GM12891 (cell line): ENCODE data around the gene DNAJC12.
"Not testable (repeated sequence)": the region's sequence is repeated elsewhere in the genome, so short reads cannot be mapped to it uniquely, and the experiment has no call there.

Experiments used
- DNase-seq: peaks from one replicate; pipeline ENCODE4 v3.0.0; 2011; ENCODE audit warnings: low spot score; ENCODE audit not compliant: insufficient read length
- FAIRE-seq: peaks from 2 replicates; lab custom pipeline; 2011; peaks lifted over from hg19 to GRCh38; lab: Jason Lieb, UNC
- PAX5 ChIP-seq: IDR thresholded peaks from 2 replicates; pipeline ENCODE4 v1.6.1; 2011; ENCODE audit warnings: low read length, moderate library complexity, mild to moderate bottlenecking; ENCODE audit not compliant: insufficient read depth, severe bottlenecking
- POLR2A ChIP-seq: IDR thresholded peaks from 2 replicates; pipeline ENCODE4 v1.6.1; 2011; ENCODE audit warnings: low read depth, low read length, control low read depth
- POLR2AphosphoS5 ChIP-seq: IDR thresholded peaks from 2 replicates; pipeline ENCODE4 v1.6.1; 2011; ENCODE audit warnings: low read depth, low read length, control low read depth
- POU2F2 ChIP-seq: IDR thresholded peaks from 2 replicates; pipeline ENCODE4 v1.6.1; 2011; ENCODE audit warnings: low read depth, mild to moderate bottlenecking, control low read depth, low read length, moderate library complexity
- SPI1 ChIP-seq: IDR thresholded peaks from 2 replicates; pipeline ENCODE4 v1.6.1; 2011; ENCODE audit warnings: low read depth, low read length, control low read depth
- TAF1 ChIP-seq: IDR thresholded peaks from 2 replicates; pipeline ENCODE4 v1.6.1; 2011; ENCODE audit warnings: low read depth, low read length, control low read depth

Gene DNAJC12

DNA sequence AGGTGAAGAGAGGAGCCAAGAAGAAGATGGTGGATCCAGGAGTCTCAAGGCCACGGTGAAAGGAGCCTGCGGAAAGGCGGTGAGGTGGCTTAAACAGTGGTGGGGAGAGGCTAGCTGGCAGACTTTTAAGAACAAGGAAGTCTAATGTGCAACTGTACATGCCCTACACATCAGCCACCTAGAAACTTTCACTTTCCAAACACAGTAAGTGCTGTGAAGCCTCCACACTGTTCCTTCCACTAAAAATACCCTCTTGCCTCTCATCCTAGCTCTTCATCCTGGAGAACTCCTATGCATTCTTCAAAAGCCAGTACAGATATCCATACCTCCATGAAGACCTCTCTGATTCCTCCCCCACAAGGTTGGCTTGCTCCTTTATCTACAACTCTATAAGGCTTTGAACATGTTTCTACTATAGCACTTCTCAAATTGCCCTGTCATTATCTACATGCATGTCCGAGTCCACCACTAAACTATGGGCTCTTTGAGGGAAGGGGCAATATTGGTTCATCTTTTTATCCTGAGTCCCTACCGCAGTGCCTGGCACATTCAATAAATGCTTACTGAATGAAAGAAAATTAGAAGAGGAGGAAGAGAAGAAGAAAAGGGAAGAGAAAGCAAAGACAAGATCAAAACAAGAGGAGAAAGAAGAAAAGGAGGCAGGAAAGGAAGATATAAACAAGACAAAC, 54.2 kb downstream of the DNAJC12 start:
- DNase-seq = no peak
- FAIRE-seq = no peak
- TF ChIP-seq POLR2AphosphoS5 (no peak), SPI1 (peak; percentile 46)

DNA sequence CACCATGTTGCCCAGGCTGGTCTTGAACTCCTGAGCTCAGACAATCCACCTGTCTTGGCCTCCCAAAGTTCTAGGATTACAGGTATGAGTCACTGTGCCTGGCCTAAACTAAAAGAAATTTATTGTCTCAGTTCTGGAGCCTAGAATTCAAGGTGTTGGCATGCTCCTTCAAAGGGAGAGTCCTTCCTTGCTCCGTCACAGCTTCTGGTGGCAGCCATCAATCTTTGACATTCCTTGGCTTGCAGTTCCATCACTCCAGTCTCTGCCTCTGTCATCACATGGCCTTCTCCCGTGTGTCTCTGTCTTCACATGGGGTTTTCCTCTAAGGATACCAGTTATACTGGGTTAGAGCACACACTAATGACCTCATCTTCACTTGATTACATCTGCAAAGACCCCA, 55.5 kb downstream of the DNAJC12 start:
- DNase-seq (no peak), FAIRE-seq (no peak)

DNA sequence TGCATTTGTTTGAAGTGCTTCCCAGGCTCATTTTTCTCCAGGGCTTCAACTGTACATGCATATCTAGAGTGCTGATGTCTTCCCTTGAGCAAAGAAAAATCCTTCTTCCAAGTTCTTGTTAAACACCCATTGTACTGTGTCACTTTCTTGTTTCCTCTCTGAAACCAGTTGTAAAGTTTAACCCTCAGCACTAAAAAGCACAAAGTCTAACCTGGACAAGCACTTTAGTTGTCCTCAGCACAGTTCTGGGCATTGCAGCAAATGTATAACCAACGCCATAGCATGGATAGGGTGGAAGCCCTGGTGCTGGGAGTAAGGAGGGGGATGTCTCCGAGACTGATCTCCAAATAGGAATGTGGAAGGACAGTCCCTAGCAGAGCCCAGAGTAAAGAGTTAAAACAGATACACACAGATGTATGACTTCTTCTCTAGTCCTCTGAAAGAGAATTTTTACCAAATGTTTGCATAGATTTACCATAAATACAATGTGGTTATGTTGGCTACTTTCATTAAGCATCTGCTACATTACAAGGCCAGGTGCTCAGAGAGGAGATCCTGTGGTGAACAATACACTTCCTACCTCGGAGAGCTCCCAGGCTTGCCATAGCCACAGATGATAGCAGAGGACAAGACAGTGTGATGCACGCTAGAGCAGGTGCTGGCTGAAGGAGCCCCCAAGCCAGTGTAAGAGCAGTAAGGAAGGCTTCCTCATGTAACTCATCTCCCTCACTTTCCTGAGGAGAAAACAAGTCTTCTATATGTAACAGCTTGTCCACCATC, 57.0 kb downstream of the DNAJC12 start:
- peak; percentile 87 for FAIRE-seq
- TF ChIP-seq PAX5 (no peak), SPI1 (peak; percentile 40; the same call in 1 of the 2 replicates)

More for the DNA sequence above, 55.5 kb downstream of the DNAJC12 start:
- TF ChIP-seq PAX5 (no peak), POLR2A (no peak), TAF1 (no peak), POLR2AphosphoS5 (no peak), SPI1 (no peak), POU2F2 (no peak)

DNA sequence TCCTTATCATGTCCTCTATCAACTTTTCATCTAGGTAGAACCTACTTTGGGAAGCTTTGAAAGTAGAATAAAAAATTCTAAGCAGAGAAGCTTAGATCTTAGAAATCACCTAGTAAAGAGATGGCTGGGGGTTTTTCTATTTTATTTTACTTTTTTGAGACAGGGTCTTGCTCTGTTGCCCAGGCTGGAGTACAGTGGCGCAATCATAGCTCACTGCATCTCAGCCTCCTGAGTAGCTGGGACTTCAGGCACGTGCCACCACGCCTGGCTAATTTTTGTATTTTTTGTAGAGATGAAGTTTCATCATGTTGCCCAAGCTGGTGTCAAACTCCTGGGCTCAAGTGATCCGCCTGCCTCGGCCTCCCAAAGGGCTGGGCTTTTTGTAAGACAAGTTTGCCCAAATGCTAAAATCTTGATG, 57.8 kb downstream of the DNAJC12 start:
- not testable (repeated sequence) for FAIRE-seq

More for the DNA sequence above, 57.0 kb downstream of the DNAJC12 start:
- DNase-seq = no peak

DNA sequence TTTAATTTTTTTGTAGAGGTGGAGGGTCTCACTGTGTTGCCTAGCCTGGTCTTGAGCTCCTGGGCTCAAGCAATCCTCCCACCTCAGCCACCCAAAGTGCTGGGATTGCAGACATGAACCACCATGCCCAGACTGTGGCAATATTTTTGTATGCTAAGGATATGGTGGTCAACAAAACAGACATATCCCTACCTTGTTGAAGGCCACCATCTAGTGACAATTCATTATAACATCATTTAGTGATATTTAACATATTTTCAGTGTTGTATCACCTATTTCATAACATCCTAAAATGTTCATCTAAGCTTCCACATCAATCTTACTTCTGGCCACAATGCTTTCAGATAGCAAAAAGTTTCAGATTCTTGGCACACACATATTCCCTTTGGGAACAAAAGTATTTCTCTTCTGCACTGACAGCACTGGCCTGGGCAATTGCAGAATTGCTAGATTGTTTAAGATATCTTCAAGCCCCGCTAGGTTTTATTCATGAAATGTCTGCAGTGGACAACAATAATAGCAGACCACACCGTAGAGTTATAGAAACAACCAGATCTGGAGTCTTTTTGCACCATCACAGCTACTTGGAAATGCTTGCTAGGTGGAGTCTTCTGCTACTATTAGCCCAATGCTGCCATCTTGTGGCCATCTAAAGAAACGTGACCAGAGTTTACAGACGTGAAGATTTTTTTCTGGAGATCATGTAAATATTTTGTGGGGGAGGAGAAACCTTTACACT, 58.4 kb downstream of the DNAJC12 start:
- TF ChIP-seq POU2F2 = no peak
- no peak for TF ChIP-seq PAX5
- TF ChIP-seq POLR2A = no peak
- TF ChIP-seq TAF1 = no peak
- FAIRE-seq = peak; percentile 35
- no peak for DNase-seq

More for the DNA sequence above, 57.8 kb downstream of the DNAJC12 start:
- DNase-seq = not testable (repeated sequence)

DNA sequence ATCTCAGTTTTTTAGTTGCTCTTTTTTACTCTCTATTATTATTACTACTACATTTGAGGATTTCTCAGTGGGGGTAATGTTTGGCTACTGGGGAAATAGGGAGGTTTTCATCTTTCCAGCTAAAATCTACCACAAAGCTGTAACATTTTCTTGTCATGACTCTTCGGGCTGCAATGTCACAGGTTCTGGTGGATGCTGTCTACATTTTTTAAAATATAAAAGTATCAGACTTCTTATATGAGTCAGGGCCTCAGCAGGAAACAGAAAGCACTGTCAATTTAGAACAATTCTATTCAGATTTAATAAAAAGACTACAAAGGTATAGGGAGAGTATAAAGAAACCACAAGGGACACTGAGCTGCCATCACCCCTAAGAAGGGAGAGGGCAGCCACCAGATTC, 61.6 kb downstream of the DNAJC12 start:
- FAIRE-seq (no peak), DNase-seq (no peak)
- no peak for TF ChIP-seq POLR2A
- no peak for TF ChIP-seq PAX5
- no peak for TF ChIP-seq TAF1
- no peak for TF ChIP-seq SPI1
- TF ChIP-seq POU2F2 = no peak
- no peak for TF ChIP-seq POLR2AphosphoS5

DNA sequence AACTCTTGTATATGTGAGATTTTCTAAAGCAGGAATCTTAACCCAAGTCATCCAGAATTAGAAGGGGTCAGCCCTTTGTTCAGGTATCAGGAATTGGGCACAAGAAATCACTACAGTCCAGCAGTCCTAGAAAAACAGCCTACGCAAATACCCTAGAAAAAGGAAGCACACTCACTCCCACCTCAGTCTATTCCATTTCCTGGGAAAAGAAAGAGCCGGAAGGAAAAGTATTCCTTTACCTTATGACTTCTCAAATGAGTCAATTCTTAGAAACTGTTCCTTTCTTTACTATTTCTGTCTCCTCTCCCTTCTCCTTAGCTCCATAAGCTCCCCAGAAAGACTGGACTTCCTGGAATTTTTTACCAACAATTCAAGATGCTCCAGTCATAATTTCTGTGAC, 62.7 kb downstream of the DNAJC12 start:
- DNase-seq = no peak
- TF ChIP-seq POLR2AphosphoS5 (no peak), PAX5 (no peak)
- no peak for FAIRE-seq

DNA sequence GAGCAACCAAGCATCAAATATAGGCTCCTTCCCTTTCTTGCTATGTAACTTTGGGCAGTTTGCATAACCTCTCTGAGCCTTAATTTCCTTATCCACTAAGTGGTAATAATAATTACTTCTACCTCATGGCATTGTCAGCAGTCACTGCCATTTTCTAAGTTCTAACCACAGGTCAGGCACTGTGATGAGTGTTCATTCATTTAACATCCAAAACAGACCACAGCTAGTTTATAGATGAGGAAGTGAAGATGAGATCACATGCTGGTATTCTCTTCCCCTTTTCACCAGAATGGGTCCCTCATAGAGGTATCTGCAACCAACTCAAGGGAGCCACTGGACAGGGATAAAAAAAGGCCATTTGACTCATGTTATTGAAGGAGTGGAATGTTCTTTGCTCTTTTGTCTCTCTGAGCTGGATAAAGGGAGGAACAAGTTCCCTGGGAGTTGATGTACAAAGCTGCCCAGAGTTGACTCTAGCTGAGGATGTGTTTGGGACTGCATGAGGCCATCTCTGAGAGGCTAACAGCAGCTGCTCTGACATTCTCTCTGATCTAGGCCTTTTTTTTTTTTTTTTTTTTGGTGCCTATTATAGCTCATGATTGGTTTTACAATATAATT, 65.0 kb downstream of the DNAJC12 start:
- TF ChIP-seq SPI1 = peak; percentile 98
- TF ChIP-seq TAF1 = no peak
- FAIRE-seq = peak; percentile 99
- no peak for DNase-seq

DNA sequence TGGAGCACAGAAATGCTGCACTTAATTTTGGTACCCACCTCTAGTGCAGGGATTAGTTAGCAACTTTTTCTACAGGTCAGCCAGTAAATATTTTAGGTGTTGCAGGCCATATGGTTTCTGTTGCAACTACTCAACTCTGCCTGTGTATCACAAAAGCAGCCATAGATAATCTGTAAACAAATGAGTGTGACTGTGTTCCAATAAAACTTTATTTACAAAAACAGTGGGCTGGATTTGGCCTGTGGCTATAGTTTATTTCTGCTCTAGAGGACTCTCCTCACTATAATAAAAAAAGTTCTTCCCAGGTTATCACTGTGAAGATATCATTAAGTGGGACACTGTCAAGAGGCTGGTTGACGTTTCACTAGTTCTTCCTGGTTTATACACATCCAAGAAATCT, 65.8 kb downstream of the DNAJC12 start:
- DNase-seq (no peak), FAIRE-seq (no peak)
- no peak for TF ChIP-seq POU2F2
- no peak for TF ChIP-seq TAF1
- TF ChIP-seq POLR2AphosphoS5 = no peak

DNA sequence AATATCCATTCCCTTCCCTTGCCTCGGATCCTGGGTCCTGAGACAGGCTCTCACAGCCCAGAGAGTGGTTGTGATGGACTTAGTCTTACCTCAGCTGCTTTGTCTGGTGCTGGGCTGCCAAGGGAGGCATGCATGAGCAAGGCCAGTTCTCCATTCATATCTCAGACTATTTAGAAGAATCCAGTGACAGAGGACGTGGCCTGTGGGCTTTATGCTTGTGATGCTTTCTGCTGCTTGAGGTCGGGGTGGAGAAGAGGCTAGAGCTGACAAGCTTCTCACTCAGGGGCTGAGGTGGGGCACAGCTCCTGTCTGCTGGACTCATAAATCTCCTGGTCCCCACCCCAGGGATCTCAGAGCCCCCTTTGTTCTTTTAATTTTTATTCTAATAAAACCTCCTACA, 66.8 kb downstream of the DNAJC12 start:
- FAIRE-seq (peak; percentile 78), DNase-seq (no peak)
- no peak for TF ChIP-seq POLR2A
